Mesenchymal stem cell (in vitro differentiated cells and primary cell): ENCODE data around the gene CIAPIN1.

Source experiments
- DNase-seq: peaks from one replicate; pipeline ENCODE4 v3.0.0-alpha.2; 2013
- H2AFZ ChIP-seq: one replicate; pipeline ENCODE4 v1.6.1; 2013; ENCODE audit warnings: low read depth, mild to moderate bottlenecking, control low read depth, inconsistent platforms, low read length, moderate library complexity
- H2AK5ac ChIP-seq: 2 replicates; pipeline ENCODE4 v1.6.1; 2013; ENCODE audit warnings: low read length, moderate library complexity, mild to moderate bottlenecking, inconsistent platforms; ENCODE audit not compliant: severe bottlenecking
- H2BK120ac ChIP-seq: one replicate; pipeline ENCODE4 v1.6.1; 2013; ENCODE audit warnings: low read depth, mild to moderate bottlenecking, inconsistent platforms, low read length, moderate library complexity
- H2BK12ac ChIP-seq, 2 experiments: one replicate each; pipeline ENCODE4 v1.6.1; 2013; ENCODE audit warnings: inconsistent platforms in 2 of 2, low read length in 2 of 2, mild to moderate bottlenecking in 2 of 2, moderate library complexity in 2 of 2, control low read depth in 1 of 2
- H2BK15ac ChIP-seq: one replicate; pipeline ENCODE4 v1.6.1; 2013; ENCODE audit warnings: mild to moderate bottlenecking, low read depth, inconsistent platforms; ENCODE audit not compliant: poor library complexity, severe bottlenecking
- H2BK5ac ChIP-seq: 2 replicates; pipeline ENCODE4 v1.6.1; 2013; ENCODE audit warnings: low read depth, mild to moderate bottlenecking, low read length, control low read depth, inconsistent platforms; ENCODE audit not compliant: poor library complexity, severe bottlenecking
- H3K14ac ChIP-seq, 2 experiments: one replicate each; pipeline ENCODE4 v1.6.1; 2013; ENCODE audit warnings: inconsistent platforms in 2 of 2, low read length in 2 of 2, control low read depth in 1 of 2, mild to moderate bottlenecking in 1 of 2, moderate library complexity in 1 of 2
- H3K18ac ChIP-seq, 2 experiments: one replicate each; pipeline ENCODE4 v1.6.1; 2013; ENCODE audit warnings: inconsistent platforms in 2 of 2, low read length in 2 of 2, control low read depth in 1 of 2, low read depth in 1 of 2, mild to moderate bottlenecking in 1 of 2
- H3K23ac ChIP-seq, 2 experiments: one replicate each; pipeline ENCODE4 v1.6.1; 2013; ENCODE audit warnings: inconsistent platforms in 2 of 2, low read length in 2 of 2, mild to moderate bottlenecking in 2 of 2, moderate library complexity in 2 of 2, control low read depth in 1 of 2
- H3K27ac ChIP-seq: 2 replicates; pipeline ENCODE4 v1.5.1; 2013; ENCODE audit warnings: mild to moderate bottlenecking, moderate library complexity, low read length, control low read depth, inconsistent platforms; ENCODE audit not compliant: poor library complexity, severe bottlenecking
- H3K27me3 ChIP-seq, 2 experiments: 2 replicates each; pipeline versions ENCODE4 v1.6.1 to v1.7.0; 2013; ENCODE audit warnings: low read length in 2 of 2, mild to moderate bottlenecking in 2 of 2, moderate library complexity in 2 of 2, control low read depth in 1 of 2, inconsistent platforms in 1 of 2; ENCODE audit not compliant: control insufficient read depth in 1 of 2, insufficient read depth in 1 of 2
- H3K36me3 ChIP-seq, 2 experiments: 2 replicates each; pipeline versions ENCODE4 v1.6.1 to v1.7.0; 2013; ENCODE audit warnings: low read length in 2 of 2, control low read depth in 1 of 2, inconsistent platforms in 1 of 2, low read depth in 1 of 2, mild to moderate bottlenecking in 1 of 2; ENCODE audit not compliant: insufficient read depth in 2 of 2, control insufficient read depth in 1 of 2
- H3K4ac ChIP-seq, 2 experiments: one replicate each; pipeline ENCODE4 v1.6.1; 2013; ENCODE audit warnings: inconsistent platforms in 2 of 2, low read length in 2 of 2, mild to moderate bottlenecking in 2 of 2, moderate library complexity in 2 of 2, control low read depth in 1 of 2, low read depth in 1 of 2
- H3K4me1 ChIP-seq: 2 replicates; pipeline ENCODE4 v1.6.1; 2013; ENCODE audit warnings: low read depth, low read length, control low read depth; ENCODE audit not compliant: control insufficient read depth, insufficient read depth
- H3K4me2 ChIP-seq: 2 replicates; pipeline ENCODE4 v1.6.1; 2013; ENCODE audit warnings: low read length, mild to moderate bottlenecking, inconsistent platforms; ENCODE audit not compliant: poor library complexity, severe bottlenecking
- H3K4me3 ChIP-seq, 2 experiments: 2 replicates each; pipeline versions ENCODE4 v1.5.1 to v1.7.0; 2013; ENCODE audit warnings: low read length in 2 of 2, mild to moderate bottlenecking in 2 of 2, control low read depth in 1 of 2, low read depth in 1 of 2; ENCODE audit not compliant: insufficient read depth in 1 of 2
- H3K79me1 ChIP-seq: replicated peaks from 2 replicates; pipeline ENCODE4 v1.6.1; 2013; ENCODE audit warnings: mild to moderate bottlenecking, control low read depth, low read length, inconsistent platforms; ENCODE audit not compliant: poor library complexity, severe bottlenecking
- H3K9ac ChIP-seq: 2 replicates; pipeline ENCODE4 v1.7.0; 2013; ENCODE audit warnings: mild to moderate bottlenecking, low read length, moderate library complexity
- H3K9me3 ChIP-seq: 2 replicates; pipeline ENCODE4 v1.7.0; 2013; ENCODE audit warnings: mild to moderate bottlenecking, low read length; ENCODE audit not compliant: control insufficient read depth
- H4K8ac ChIP-seq: one replicate; pipeline ENCODE4 v1.6.1; 2013; ENCODE audit warnings: inconsistent platforms, mild to moderate bottlenecking, low read length, moderate library complexity
- H4K91ac ChIP-seq: one replicate; pipeline ENCODE4 v1.6.1; 2013; ENCODE audit warnings: mild to moderate bottlenecking, low read length, inconsistent platforms
- WGBS: methylation state at CpG from one replicate; pipeline ENCODE4 v1.1.7; 2013; ENCODE audit warnings: mixed read lengths; 5-methylcytosine and 5-hydroxymethylcytosine counted together

CIAPIN1 gene

DNA sequence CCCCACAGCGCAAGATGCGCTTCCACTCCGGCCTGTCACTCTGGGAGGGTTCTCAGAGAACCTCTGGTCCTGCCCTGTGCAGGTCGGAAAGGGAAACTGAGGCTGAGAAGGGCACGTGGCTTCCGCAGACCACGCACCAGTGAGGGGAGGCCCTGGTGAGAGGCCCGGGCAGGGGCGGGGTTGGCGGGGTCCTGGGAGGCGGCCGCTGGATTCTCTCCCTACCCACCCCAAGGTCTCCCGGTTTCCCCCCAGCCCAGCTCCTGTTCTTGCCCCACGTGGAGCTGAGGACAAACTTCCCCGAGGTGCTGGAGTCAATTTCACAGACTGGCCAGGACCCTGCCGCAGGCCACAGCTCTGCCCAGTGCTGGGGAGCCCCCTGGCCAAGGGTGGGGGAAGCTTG, 31.1 kb downstream of the CIAPIN1 start:
- Histone ChIP-seq H3K79me1 (no peaks in the 10 kb centered on the region), H4K91ac (peak overlapping the region; percentile 90), H3K14ac (no peak overlapping the region), H3K4me3 (no peak overlapping the region), H4K8ac (peak overlapping the region; percentile 95), H3K4me1 (peaks cover 12% of the 10 kb centered on the region), H2BK120ac (no peak overlapping the region), H3K18ac (peak overlapping the region; percentile 74 to 82), H3K9ac (no peak overlapping the region), H3K27me3 (peaks cover 7 to 42% of the 10 kb centered on the region in 2 experiments), H3K4me2 (no peak overlapping the region), H3K9me3 (no peaks in the 10 kb centered on the region), H2BK5ac (no peak overlapping the region), H2BK12ac (peak overlapping the region in 1 of 2 experiments; percentile 87), H2AK5ac (no peak overlapping the region), H3K27ac (no peak overlapping the region), H3K4ac (peak overlapping the region in 1 of 2 experiments; percentile 21), H2AFZ (peak overlapping the region; percentile 65), H3K36me3 (no peaks in the 10 kb centered on the region), H3K23ac (no peak overlapping the region), H2BK15ac (peak overlapping the region; percentile 91)
- 85% methylated on average over 15 of the region's 16 CpGs for WGBS
- DNase-seq, result no peak

DNA sequence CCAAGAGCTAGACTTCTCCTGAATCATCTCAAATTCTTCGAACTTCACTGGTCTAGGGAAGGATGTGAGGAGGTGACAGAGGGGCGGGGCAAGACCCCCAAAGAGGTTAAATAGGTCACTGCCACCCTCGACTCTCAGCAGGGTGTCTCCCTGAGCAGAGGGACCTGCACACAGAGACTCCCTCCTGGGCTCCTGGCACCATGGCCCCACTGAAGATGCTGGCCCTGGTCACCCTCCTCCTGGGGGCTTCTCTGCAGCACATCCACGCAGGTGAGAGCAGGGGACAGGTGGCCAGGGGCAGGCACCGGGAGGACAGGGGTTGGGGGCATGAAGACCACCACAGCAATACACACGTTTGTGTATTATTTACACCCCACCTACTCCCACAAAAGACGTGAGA, 33.5 kb downstream of the CIAPIN1 start:
- WGBS, result 70% methylated on average over 5 of the region's 7 CpGs
- Histone ChIP-seq H3K4me3 (no peak overlapping the region), H3K9ac (no peak overlapping the region), H2BK120ac (no peak overlapping the region), H2AK5ac (no peak overlapping the region), H2BK5ac (no peak overlapping the region), H3K9me3 (no peaks in the 10 kb centered on the region), H3K79me1 (no peaks in the 10 kb centered on the region), H2AFZ (no peak overlapping the region), H3K4me1 (peaks cover 9% of the 10 kb centered on the region), H3K18ac (no peak overlapping the region), H2BK15ac (no peak overlapping the region), H3K14ac (no peak overlapping the region), H2BK12ac (no peak overlapping the region), H3K27ac (no peak overlapping the region), H3K4ac (no peak overlapping the region), H3K27me3 (peaks cover 23 to 62% of the 10 kb centered on the region in 2 experiments), H4K8ac (no peak overlapping the region), H3K36me3 (no peaks in the 10 kb centered on the region), H3K23ac (no peak overlapping the region), H3K4me2 (no peak overlapping the region), H4K91ac (no peak overlapping the region)
- no peak for DNase-seq

GRCh38 chr16:57413301-57413730, 33.9 kb downstream of the CIAPIN1 start:
- Histone ChIP-seq H4K91ac (no peak overlapping the region), H3K18ac (no peak overlapping the region), H3K4me3 (no peak overlapping the region), H2BK12ac (no peak overlapping the region), H3K9ac (no peak overlapping the region), H3K4ac (no peak overlapping the region), H2BK120ac (no peak overlapping the region), H3K9me3 (no peaks in the 10 kb centered on the region), H3K36me3 (no peaks in the 10 kb centered on the region), H3K27ac (no peak overlapping the region), H4K8ac (no peak overlapping the region), H2BK15ac (no peak overlapping the region), H3K14ac (no peak overlapping the region), H2AK5ac (no peak overlapping the region), H2BK5ac (no peak overlapping the region), H3K79me1 (no peaks in the 10 kb centered on the region), H2AFZ (no peak overlapping the region), H3K23ac (no peak overlapping the region), H3K4me1 (peaks cover 9% of the 10 kb centered on the region), H3K4me2 (no peak overlapping the region), H3K27me3 (peaks cover 23 to 62% of the 10 kb centered on the region in 2 experiments)
- DNase-seq, result no peak
- WGBS, result 91% methylated on average over 5 of the region's 5 CpGs

DNA sequence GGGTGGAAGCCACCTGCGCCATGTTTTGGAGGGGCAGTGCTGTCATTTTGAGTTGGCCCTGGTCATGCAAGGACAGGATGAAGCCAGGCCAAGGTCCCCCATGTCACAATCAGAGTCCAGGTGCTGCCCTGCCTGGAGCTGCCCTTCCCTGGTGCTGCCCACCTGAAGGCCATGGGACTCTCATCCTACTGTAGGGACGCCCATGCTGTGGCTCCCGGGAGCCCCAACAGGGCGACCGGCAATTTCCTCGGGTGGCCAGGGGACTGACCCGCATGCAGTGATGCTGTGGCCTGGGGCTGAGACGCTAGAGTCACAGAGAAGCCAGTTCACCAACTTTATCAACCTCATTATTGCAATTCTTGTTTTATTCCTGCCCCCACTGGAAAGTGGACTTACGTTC, 34.6 kb downstream of the CIAPIN1 start:
- H2BK5ac ChIP-seq, result no peak overlapping the region
- no peak overlapping the region for H3K4me2 ChIP-seq
- no peak overlapping the region for H2BK15ac ChIP-seq
- H3K4me1 ChIP-seq, result peaks cover 7% of the 10 kb centered on the region
- H2AK5ac ChIP-seq, result no peak overlapping the region
- H3K4me3 ChIP-seq, result no peak overlapping the region
- no peak overlapping the region for H2BK120ac ChIP-seq
- no peak overlapping the region for H2AFZ ChIP-seq
- no peak overlapping the region for H3K9ac ChIP-seq
- no peaks in the 10 kb centered on the region for H3K79me1 ChIP-seq
- H3K27ac ChIP-seq, result no peak overlapping the region
- no peak overlapping the region for H4K8ac ChIP-seq
- H4K91ac ChIP-seq, result no peak overlapping the region
- H3K14ac ChIP-seq, result no peak overlapping the region
- H3K18ac ChIP-seq, result no peak overlapping the region
- DNase-seq, result no peak
- H3K27me3 ChIP-seq, result peaks cover 23 to 69% of the 10 kb centered on the region in 2 experiments
- H3K36me3 ChIP-seq, result no peaks in the 10 kb centered on the region
- no peaks in the 10 kb centered on the region for H3K9me3 ChIP-seq
- no peak overlapping the region for H3K4ac ChIP-seq
- WGBS, result 93% methylated on average over 9 of the region's 9 CpGs
- H3K23ac ChIP-seq, result no peak overlapping the region
- H2BK12ac ChIP-seq, result no peak overlapping the region
